ENCODE results near the gene LY86.

Gene LY86

DNA sequence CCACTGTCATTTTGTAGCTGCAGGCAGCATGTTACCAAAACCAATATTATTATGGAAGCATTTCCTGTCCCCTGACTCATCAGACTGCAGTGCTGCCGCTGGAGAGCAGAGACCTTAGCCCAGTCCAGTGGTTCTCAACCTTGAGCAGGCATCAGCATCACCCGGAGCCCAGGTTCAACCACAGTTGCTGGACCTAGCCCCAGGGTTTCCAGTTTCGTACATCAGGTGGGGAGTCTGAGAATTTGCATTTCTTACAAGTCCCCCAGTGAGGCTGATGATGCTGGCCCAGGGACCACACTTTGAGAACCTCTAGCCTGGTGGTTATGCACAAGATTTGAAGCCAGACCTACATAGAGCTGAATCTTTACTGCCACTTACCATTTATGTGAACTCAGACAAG is 47.3 kb downstream of the LY86 start:
- DNase-seq: no peak
- TF ChIP-seq, protein P1, sequence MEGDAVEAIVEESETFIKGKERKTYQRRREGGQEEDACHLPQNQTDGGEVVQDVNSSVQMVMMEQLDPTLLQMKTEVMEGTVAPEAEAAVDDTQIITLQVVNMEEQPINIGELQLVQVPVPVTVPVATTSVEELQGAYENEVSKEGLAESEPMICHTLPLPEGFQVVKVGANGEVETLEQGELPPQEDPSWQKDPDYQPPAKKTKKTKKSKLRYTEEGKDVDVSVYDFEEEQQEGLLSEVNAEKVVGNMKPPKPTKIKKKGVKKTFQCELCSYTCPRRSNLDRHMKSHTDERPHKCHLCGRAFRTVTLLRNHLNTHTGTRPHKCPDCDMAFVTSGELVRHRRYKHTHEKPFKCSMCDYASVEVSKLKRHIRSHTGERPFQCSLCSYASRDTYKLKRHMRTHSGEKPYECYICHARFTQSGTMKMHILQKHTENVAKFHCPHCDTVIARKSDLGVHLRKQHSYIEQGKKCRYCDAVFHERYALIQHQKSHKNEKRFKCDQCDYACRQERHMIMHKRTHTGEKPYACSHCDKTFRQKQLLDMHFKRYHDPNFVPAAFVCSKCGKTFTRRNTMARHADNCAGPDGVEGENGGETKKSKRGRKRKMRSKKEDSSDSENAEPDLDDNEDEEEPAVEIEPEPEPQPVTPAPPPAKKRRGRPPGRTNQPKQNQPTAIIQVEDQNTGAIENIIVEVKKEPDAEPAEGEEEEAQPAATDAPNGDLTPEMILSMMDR (IDR thresholded peaks at IDR 0.05): no peak
- intact Hi-C loops (cut with DNase I; ENCODE audit: low total_unique reads): no loop called here
- H3K27ac ChIP-seq: no peak overlapping the region
- no peak overlapping the region for H3K4me3 ChIP-seq
- H3K27me3 ChIP-seq: no peaks in the 10 kb centered on the region
- H3K36me3 ChIP-seq: no peaks in the 10 kb centered on the region
- no peaks in the 10 kb centered on the region for H3K4me1 ChIP-seq
- H3K9me3 ChIP-seq: no peaks in the 10 kb centered on the region

DNA sequence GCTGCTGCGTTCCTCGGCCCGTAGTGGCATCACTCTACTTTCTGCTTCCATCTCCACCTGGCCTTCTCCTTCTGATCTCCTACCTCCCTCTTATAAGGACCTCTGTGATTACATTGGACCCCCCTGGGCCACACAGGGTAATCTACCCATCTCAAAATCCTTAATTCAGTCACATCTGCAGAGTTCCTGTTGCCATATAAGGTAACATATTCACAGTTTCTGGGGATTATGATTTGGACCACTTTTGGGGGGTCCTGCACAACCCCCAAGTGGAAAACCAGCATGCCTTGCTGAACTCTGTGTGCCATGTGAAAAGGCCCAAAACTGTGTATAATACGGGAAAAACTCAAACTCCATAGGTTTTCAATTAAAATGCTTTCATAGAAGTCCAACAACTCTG is 51.1 kb downstream of the LY86 start:
- TF ChIP-seq, protein P1 (IDR thresholded peaks at IDR 0.05): no peak
- intact Hi-C loops (cut with DNase I; ENCODE audit: low total_unique reads): no loop called here

DNA sequence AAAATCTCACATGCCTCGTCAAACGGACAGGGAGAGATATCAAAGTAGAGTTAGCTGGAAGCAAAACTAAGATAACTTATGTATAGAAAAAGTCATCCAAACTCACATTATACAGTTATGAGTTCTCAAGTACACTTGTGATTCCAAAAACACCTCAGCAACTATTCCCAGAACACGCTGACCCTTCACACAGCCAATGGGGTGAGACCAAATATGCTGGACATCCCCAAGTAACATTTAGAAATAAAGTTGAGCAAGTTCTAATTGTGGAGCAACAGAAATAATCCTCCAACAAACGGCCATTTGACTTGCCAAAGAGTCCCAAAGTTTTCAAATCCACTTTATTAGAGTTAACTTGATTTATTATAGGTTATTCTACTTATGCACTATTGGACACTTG is 52.4 kb downstream of the LY86 start:
- no peak for DNase-seq
- Histone ChIP-seq H3K9me3 (no peaks in the 10 kb centered on the region), H3K27ac (no peak overlapping the region), H3K36me3 (no peaks in the 10 kb centered on the region), H3K27me3 (no peaks in the 10 kb centered on the region), H3K4me1 (no peaks in the 10 kb centered on the region), H3K4me3 (no peak overlapping the region)
- intact Hi-C loops (cut with DNase I; ENCODE audit: low total_unique reads): no loop called here
- TF ChIP-seq, protein P1 (IDR thresholded peaks at IDR 0.05): no peak

More for the DNA sequence above, 51.1 kb downstream of the LY86 start:
- no peaks in the 10 kb centered on the region for H3K36me3 ChIP-seq
- no peak overlapping the region for H3K27ac ChIP-seq
- no peaks in the 10 kb centered on the region for H3K4me1 ChIP-seq
- no peaks in the 10 kb centered on the region for H3K27me3 ChIP-seq
- H3K9me3 ChIP-seq: no peaks in the 10 kb centered on the region
- DNase-seq: no peak
- H3K4me3 ChIP-seq: no peak overlapping the region

DNA sequence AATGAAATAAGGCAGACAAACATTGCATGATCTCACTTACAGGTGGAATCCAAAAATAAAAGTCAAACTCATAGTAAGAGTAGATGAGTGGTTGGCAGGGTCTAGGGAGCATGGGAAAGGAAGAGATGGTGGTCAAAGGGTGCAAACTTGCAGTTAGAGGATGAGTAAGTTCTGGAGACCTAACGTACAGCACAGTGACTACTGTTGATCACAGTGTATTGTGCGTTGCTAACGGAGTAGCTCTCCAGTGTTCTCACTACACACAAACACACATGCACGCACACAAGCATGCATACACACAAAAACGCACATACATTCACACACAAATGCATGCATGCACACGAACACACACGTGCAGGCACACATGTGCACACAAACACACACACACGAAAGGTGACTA is 54.9 kb downstream of the LY86 start:
- Histone ChIP-seq H3K27me3 (no peaks in the 10 kb centered on the region), H3K9me3 (peaks cover 0 to 6% (median 0%) of the 10 kb centered on the region in 3 donors), H3K27ac (no peak overlapping the region), H3K4me3 (no peak overlapping the region), H3K36me3 (no peaks in the 10 kb centered on the region), H3K4me1 (no peaks in the 10 kb centered on the region)
- intact Hi-C loops (cut with DNase I; ENCODE audit: low total_unique reads): no loop called here
- TF ChIP-seq, protein P1 (IDR thresholded peaks at IDR 0.05): no peak
- DNase-seq: no peak

DNA sequence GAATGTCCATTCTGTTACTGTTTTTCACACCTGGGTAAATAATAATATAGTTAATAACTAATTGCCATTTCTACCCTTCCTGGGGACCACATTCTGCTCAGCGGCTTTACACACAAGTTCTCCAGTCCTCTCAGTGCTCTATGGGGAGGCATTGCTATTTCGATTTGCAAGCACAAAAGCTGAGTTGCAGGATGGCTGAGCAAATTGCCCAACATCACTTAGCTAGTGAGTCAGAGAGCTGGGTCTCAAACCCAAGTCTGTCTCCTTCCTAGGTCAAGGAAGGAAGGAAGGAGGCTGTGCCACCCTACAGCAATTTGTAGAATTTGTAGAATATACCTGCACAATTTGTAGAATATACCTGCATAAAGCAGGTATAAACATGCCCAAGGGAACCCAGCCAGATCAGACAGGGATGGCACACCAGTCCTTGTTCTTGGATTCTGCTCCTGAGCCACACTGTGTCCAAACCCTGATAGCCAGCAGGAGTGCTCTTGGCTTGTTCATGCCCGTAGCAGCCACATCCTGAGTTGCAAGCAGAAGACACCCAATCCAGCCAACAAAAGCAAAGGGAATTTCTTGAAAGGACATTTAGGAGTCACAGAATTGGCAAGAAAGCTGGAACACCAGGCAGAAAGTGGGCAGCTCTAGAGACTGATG is 56.9 kb downstream of the LY86 start:
- TF ChIP-seq, protein P1 (IDR thresholded peaks at IDR 0.05): no peak
- H3K4me1 ChIP-seq: no peaks in the 10 kb centered on the region
- H3K36me3 ChIP-seq: no peaks in the 10 kb centered on the region

DNA sequence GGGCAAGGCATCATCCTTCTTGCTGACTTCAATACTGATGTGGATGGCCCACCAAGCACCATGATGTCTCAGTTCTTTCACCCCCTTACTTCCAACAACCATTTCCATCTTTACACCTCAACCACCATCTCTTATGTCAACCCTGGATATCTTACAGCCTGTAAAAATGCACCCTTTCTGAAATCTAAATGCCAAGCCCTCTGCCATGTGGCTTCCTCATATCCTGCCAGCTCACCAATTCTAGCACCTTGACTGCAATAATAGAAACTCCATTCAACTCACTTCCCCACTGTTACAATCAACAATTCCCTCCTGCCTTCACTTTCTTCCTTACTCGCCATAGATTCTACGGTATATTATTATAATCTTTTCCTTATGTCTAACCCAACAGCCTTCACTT is 57.9 kb downstream of the LY86 start:
- intact Hi-C loops (cut with DNase I; ENCODE audit: low total_unique reads): no loop called here
- peaks cover 0 to 6% (median 0%) of the 10 kb centered on the region in 3 donors for H3K9me3 ChIP-seq
- no peak overlapping the region for H3K4me3 ChIP-seq
- H3K4me1 ChIP-seq: no peaks in the 10 kb centered on the region
- no peaks in the 10 kb centered on the region for H3K36me3 ChIP-seq
- H3K27me3 ChIP-seq: no peaks in the 10 kb centered on the region
- H3K27ac ChIP-seq: no peak overlapping the region
- TF ChIP-seq, protein P1 (IDR thresholded peaks at IDR 0.05): no peak
- DNase-seq: no peak

More for the DNA sequence above, 56.9 kb downstream of the LY86 start:
- Histone ChIP-seq H3K27ac (no peak overlapping the region), H3K27me3 (no peaks in the 10 kb centered on the region), H3K4me3 (no peak overlapping the region), H3K9me3 (peaks cover 0 to 6% (median 0%) of the 10 kb centered on the region in 3 donors)
- intact Hi-C loops (cut with DNase I; ENCODE audit: low total_unique reads): no loop called here
- no peak for DNase-seq
